Activated CD8-positive, alpha-beta memory T cell treated with anti-CD3 and anti-CD28 coated beads, Interleukin-2, amount 50 U/mL, for 24 hours (primary cell): ENCODE data around the gene BAHCC1.

ENCODE experiments used
- DNase-seq: peaks from one replicate; pipeline ENCODE4 v3.0.0-alpha.2; 2020; ENCODE audit errors: extremely low read depth

Gene BAHCC1

DNA sequence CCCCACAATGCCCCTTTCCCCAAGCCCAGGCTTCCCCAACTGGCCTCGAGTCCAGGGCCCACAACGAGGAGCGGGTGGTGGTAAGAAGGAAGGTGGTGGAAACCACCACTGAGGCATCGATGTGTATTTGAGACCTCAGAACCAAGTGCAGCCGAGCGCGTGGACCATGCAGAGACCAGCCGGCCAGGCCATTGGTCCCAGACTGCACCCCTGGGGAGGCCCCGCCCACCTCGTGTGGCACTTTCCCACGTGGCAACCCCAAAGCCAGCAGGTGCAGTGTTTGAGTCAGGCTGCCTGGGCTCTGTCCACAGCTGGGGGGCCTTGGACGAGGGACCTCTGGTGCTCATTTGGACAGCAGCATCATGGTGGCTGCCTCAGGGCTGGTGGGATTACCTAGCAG is 28.1 kb upstream of the BAHCC1 start:
- DNase-seq, result no peak

DNA sequence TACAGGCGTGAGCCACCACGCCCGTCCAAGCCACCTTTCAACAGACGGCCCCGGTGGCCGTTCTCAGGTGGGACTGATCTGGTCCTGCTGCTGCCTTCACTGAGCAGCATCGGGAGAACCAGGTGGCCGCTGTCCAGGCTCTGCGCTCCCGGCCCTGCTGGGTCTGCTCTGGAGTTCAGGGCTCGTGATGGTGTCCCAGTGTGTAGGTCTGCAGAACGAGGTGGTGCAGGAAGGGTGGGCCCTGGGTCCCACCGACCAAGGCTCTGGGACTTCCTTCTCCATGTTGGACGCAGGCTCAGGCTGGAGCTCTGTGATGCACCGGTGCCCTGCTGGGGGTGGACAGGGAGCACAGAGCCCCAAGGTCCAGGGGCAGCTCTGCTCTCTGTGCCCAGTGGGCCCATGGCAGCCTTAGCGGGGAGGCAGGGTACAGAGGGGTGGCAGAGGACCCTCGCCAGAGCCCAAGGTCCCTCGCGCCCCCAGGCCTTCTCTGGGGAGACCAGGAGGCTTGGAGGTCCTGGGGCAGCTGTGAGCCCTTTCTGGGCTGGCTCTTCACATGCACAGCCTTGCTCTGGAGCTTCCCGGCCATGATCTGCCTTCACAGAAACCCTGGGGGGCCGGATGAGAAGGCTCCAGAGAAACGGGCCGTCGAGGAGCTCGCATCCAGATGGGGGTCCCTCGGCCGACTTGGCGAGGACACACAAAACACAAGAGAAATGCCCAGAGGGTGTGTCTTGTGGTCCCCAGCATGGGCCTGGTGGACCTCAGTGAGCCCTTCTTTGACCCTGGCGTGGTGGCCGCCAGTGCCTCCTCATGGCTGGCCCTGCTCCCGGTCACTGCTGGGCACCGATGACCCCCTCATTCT is 26.9 kb upstream of the BAHCC1 start:
- DNase-seq, result no peak

DNA sequence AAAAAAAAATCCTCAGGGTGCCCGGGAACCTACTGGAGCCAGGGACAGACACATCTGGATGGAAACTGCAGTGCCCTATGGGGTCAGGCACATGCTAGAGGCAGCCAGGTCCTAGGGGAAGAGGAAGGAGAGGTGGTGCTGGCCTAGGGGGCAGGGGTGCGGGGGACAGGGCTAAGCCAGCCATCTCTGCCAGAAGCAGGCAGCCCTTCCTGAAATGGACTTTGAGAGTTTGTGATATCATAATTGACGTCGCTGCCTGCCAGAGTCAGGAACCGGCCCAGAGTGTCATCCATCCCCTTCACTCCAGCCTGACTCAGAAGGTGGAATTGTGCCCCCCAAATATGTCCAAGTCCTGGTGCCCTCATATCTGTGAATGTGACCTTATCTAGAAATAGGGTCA is 25.0 kb upstream of the BAHCC1 start:
- no peak for DNase-seq

DNA sequence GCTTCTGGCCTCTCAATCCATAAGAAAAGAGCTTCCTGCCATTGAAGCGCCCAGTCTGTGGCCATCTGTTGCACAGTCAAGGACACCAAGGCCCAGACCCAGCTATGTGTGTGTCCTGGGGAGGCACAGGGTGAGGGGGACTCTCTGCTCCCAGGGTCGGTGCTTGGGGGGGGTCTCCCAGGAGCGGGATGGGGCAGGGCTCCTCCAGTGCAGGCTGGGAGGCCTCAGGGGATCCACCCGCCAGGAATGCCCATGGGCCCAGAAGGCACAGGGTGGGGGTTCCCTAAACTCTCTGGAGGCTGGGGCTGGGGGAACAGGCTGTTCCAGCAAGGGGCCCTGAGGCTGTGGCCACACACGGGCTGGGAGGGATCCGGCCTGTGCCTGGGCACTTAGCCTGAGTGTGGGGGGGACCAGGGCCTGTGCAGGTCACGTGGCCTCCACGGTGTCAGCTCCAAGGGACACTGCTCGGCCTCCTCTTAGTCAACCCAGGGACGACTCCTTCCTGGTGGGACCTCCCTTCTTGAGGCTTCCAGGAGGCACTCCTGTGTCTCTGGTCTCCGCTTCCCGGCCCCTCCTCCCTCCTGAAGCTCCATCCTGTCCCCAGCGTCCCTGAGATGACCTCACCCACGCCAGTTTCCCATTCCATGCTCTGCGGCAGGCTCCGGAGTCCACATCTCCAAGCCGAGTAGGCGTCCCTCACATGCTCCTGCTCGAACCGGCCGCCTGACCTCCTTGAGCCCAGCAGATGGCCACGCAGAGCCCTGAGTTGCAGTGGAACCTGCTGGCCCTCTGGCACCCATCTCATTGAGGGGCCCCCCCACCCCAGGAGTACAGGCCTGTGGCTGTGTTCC is 23.1 kb upstream of the BAHCC1 start:
- no peak for DNase-seq

DNA sequence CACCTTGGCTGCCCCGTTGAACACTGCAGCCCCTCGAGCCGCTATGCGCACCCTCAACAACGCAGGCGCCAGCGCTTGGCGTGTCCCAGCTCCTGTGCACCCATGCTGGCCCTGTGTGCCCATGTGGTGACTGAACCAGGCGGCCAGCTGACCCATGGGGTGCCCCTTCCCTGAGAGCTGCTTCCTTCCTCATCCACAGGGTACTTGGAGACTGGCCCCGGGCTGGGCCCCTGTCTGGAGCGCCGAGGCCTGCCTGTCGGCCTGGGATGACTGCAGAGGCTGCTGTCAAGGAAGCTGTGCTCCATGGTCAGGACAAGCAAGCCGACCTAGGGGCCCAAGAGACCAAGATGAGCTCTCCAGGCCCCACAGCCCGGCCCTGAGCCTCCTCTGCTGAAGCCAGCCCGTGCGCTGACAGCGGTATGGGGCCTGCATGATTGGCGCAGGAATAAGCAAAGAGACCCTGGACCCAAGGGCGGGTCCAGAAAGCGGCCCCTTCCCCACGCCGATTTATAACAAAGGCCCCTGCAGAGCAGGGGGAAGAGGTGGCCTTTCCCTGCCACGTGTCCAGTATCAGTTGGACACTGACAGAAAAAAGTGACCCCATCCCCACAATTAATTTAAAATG is 21.6 kb upstream of the BAHCC1 start:
- DNase-seq, result no peak

DNA sequence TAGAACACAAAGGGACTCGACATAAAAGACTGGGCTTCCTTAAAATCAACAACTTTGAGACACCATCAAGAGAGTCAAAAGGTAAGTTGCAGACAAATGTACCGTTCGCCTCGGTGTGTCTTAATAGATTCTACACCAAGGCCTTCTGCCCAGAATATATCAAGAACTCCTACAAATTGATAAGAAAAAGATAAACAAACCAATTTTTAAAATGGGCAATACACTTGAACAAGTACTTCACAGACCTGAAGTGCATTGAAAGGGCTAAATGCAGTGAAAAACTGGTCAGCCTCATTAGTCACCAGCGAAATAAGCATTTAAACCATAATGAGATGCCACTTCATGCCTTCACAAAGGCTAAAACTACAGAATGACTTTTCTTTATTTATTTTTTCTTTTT is 20.4 kb upstream of the BAHCC1 start:
- DNase-seq, result no peak

DNA sequence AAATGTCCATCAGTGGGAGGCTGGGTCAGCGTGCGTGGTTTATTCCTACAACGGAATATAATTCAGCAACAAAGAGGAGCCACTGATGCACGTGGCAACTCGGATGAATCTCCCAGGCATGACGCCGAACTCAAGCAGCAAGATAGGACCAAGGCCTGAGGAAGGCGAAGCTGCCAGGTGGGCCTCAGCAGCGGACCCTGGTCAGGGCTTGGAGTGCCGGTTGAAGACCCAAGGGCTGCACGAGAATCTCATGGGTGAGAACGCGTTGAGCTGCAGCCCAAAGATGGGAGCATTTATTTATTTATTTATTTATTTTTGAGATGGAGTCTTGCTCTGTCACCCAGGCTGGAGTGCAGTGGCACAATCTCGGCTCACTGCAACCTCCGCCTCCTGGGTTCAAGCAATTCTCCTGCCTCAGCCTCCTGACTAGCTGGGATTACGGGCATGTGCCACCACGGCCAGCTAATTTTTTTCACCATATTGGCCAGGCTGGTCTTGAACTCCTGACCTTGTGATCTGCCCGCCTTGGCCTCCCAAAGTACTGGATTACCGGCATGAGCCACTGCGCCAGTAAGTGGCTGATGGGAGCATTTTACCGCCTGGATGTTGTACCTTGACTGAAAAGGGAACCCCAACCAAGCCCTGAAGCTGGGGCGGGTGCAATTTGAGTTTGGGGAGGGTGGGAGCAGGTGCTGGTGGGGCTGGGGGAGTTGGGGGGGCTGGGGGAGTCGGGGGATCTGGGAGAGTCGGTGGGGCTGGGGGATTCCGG is 18.1 kb upstream of the BAHCC1 start:
- no peak for DNase-seq

DNA sequence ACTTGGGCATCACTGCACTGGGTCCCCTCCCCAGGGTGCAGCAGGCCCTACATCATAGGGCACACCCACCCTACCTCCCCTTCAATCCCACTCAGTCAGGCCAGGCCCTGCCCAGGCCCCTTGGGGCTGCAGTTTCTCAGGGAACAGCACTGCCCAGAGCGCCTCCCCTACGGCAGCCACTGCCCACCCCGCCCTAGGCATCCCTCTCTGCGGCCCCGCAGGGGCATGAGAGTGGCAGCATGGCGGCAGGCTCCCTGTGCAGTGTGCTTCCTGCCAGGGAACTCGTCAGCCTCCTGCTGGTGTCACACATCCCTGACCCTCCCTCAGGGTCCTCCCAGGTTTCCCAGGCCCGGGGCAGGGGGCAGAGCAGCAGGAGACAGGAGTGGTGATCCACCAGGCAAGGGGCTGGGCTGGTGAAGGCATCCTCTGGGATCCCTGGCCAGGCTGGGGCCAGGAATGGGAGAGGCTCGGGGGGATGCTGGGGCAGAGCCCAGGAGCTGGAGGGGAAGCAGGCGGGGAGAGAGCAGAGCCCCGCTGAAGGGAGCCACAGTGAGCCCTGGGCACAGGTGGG is 16.2 kb upstream of the BAHCC1 start:
- no peak for DNase-seq

DNA sequence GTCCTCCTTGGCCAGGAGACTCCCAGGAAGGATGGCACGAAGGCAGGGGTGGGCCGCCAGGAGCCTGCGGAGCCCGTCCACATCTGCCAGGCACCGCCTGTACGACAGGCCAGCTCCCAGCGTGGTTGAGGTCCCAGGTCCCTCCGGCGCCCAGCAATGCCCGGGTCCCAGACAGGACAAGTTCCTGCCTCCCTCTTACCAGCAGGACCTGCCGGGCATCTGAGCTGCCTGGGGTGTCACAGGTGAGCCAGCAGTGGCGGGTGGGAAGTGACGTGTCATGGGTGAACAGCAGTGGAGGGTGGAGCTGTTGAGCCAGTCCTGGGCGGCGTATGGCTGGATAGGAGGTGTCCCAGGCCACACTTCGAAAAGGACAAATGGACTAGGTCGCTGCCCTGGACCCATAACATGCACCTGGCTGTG is 15.7 kb upstream of the BAHCC1 start:
- no peak for DNase-seq

DNA sequence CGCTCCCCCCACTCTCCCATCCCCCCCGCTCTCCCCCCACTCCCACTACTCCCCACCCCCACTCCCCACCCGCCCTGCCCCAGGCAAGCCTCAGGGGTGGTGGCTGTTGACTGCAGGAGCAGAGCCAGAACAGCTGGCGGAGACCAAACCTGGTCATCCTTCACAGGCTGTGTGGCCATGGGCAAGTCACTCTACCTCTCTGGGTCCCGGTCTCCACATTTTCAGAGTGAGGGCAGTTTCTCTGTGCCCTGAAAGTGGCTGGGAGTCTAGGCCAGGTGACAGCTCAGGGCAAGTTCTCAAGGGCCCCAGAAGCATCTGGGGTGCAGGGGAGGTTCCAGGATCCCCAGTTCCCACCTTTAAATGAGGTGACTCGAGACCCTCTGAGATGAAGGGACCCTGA is 15.1 kb upstream of the BAHCC1 start:
- DNase-seq, result no peak

DNA sequence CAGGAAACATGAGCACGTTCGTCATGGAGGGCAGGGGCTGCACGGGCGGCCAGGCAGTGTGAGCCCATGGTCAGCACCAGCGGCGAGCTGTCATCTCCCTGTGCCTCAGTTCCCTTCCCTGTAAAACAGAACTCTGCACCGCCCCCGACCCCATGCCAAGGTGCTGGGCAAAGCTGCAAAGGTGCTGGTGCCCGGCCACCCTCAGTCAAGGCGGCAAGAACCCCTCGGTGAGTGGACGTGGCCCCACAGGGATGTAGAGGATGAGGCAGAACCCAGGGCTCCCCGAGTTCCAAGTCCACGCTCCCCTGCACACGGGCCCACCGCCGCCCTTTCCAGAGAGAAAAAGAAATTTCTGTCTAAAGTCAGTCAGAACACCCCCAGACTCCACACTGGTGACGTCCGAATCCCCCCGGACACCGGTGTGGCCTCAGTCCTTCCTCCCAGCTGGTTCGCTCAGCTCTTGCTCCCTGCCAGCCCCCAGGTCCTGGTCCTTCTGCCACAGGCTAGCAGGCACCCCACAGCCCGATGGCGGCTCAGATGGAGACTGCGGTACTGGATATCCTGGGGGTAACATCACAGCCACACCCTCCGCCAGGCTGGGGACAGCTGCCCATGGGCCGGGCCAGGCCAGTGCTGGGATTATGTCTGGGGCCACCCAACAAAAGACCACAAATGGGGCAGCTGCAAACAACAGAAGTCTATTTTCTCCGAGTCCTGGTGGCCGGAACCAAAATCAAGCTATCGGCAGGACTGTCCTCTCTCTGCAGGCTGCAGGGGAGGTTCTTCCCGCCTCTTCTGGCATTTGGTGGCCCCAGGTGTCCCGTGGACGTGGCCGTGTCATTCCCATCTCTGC is 14.4 kb upstream of the BAHCC1 start:
- DNase-seq, result no peak

DNA sequence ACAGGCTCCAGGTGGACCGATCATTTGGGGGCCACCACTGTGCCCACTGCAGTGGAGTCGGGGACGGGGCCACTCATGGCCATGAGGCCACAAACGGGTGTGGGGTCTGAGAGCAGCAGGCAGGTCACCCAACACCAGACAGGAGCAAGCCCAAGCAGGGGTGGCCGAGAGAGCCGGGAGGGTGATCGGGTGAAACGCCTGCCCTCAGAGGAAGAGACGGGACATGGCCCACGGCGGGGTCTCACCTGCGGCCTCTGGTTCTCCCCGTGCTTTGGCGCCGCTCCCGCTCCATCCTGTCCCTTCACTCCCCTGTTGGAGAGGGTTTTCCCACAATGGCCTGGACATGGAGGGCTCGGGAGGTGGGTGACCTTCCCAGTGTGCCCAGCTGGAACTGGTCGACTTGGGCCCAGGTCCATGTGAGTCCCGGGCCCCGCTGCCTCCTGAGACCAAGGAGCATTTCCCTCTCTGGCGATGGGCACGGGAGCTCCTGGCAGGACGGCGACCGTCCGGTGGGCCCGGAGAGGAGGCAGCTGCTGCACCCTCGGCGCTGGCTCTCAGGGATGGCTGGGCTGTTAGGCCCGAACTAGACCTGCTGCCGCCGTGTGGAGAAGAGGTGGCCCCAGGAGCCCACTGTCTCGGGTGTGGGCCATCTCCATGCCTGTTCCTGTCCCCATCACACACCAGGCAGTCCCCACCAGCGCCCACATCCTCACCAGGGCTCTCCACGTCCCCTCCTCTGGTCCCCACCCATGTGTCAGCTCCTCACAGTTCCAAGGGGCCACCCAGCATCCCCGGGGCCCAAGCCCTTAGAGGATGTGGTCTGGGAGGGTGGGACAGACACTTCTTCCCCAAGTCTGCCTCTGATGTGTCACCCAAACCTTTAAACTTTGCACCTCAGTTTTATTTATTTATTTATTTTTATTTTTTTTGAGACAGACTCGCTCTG is 13.4 kb upstream of the BAHCC1 start:
- no peak for DNase-seq

DNA sequence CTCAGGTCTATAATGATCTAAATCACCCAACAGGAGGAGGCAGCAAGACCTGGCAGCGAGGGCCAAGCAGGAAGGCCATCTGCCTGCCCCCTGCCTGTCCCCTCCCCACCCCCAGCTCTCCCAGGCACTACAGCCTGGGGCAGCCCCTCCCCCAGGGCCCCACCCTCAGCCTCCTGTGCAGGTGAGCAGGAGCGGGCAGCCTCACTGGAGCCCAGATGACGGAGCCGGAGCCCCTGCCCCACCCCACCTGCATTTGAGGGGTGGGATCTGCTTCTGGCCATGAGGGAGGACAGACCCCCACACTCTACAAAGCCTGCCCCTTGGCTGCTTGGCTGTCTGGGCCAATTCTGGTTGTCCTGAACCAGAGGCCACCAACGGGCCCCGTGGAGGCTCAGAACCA is 12.4 kb upstream of the BAHCC1 start:
- DNase-seq, result no peak

DNA sequence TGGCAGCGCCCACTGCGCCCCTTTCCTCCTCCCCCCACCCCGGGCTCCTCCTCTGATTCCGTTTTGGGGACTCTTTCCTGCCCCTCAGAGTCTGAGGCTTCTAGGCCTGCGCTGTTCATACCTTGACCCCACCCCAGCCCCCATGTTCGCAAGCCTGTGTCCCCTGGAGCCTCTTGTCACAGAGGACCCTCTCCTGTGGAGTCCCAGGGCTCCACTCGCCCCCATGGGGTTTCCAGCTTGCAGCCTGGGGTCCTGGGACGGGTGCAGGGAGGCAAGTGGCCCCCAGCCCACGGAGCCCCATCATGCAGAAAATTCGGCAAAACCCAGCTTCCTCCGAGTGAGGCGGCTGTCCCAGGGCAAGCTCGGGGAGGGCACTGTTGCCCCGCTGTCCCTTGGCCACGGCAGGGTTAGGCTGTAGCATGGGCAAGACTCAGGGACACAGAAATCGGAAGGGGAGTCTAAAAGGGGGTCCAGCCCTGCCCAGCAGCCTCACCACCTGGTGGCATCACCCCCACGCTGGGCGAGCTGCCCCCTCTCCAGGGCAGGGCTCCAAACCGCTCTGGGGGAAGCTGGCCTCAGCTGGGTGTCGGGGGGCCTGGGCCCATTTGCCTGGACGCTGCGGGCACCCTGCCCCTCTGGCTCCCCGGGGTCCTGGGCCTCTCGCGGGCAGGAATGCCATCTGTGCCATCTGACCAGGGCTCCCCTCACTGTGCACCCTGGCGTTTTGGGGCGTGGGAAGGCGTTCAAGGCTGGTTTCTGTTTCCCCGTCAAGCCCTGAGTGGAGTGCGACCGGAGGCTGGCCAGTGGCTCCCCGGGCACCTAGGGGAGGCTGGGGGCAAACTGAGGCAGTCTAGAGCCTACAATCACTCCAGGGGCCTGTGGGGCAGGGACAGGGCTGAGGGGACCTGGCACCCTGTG is 11.5 kb upstream of the BAHCC1 start:
- DNase-seq, result no peak

DNA sequence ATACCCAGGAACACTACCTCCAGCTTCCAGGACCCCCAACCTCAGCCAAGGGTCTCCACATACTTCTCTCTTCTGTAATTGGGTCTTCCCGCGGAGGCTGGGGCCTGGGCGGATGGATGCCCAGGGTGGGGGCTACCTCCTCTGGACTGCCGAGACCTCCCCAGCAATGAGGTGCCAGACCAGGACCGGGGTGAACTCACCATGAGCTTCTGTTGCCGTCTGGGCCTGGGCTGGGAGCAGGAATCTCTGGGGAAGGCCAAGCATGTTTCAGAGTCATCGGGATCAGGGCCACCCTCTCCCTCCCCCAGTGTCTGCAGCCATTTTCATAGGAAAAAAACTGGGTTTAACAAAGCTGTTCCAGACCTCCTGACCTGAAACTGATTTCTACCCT is 10.3 kb upstream of the BAHCC1 start:
- DNase-seq, result no peak

DNA sequence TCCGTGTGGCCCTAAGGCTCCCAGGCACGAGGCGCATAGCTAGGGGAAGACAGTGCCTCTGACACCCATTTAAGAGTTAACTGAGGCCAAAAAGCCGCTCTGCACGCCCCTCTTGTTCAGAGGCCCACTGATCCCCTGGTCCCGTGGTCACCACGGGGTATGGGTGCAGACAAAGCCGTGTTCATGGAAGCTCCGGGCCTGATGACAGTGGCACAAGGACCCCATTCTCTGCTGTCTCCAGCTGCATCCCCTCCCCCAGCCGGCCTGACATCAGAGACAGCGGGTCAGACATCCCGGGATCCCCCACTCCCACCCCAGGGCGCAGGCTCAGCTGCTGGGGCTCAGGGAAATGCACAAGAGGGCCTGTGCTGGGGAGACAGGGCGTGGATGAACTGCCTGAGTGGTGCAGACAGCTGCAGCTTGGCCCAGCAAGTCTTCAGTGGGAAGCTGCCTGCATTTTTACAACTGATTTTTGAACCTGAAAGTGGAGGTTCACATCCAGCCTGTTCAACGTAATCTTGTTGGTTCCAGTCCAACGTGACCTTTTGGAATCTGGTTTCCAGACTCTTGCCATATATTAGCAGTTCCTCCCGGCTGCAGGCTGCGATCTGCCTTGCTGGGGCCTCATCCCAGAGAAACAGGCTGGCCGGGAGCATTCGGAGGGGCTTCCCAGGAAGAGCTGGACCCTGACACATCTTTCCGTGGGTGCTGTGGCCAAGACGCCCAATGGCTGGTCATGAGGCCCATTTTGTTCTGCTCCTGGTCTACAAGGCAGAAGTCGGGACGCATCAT is 9.7 kb upstream of the BAHCC1 start:
- DNase-seq, result no peak

DNA sequence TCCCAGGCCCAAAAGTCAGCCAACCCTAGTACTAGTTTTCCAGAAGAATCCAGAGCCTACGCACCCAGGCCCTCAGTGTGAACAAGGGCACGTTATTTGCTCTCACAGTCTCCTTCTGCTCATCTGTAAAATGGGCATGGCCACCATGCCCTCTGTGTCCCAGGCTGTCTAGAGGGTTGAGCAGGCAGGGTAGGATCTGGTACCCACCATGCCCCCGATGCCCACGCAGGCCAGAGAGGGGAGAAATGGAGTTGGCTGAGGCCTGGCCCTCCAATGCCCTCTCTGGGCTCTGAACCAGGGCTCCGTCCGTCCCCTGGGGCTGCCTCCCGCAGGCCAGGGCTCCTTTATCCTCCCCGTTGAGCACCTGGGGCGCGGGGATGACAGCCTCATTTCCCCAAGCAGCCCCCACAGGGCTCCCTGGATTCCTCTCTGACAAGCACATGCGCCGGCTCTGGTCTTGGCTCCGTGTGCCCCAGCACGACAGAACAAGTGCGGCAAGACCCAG is 9.1 kb upstream of the BAHCC1 start:
- no peak for DNase-seq
